Activated naive CD4-positive, alpha-beta T cell treated with anti-CD3 and anti-CD28 coated beads, Interleukin-2, amount 50 U/mL, for 16 hours (primary cell): ENCODE results near the gene METTL13.
A peak's percentile ranks its signal among the peaks of the same experiment; 100 is the strongest.

Experiments
- DNase-seq: peaks from one replicate; pipeline ENCODE4 v3.0.0-alpha.2; 2020

METTL13 gene

GRCh38 chr1:171805395-171806115 lies 24.1 kb downstream of the METTL13 start:
- no peak for DNase-seq

GRCh38 chr1:171807556-171807955 lies 26.1 kb downstream of the METTL13 start:
- no peak for DNase-seq

DNA sequence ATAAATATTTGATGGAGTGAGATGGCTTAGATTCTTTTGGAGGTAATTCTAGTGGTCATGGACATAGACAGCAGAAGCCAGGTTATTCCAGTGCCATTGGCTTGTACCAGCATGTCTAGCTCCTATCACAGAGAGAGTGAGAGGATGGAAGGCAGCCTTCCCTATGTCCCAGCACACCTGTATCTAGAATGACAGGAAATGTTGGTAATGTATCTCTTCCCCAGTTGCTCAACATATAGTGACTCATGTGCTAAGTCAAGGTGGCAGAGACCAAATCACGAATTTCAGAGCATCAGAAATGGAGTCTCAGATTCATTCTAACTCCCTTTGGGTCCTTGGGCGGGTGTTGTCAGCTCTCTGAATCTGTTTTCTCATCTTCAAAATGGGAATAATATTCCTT lies 28.4 kb downstream of the METTL13 start:
- no peak for DNase-seq

DNA sequence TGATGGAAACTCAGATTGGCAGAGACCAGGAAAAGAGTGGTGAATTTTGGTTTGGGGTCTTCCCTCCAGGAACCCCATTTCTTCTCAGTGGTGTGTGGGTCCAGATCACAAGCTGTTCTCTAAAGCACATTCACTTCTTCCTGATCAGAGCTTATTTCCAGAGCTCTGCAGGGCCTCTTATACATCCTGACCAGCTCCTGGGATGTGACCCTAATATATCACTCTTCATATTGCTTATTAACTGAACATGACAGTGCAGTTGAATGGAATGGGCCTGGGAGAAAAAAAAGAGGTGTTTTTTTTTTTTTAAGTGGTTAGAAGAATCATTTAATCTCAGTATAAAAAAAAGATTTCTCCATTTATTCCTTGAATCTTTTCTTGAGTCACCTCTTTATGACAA lies 30.2 kb downstream of the METTL13 start:
- no peak for DNase-seq

DNA sequence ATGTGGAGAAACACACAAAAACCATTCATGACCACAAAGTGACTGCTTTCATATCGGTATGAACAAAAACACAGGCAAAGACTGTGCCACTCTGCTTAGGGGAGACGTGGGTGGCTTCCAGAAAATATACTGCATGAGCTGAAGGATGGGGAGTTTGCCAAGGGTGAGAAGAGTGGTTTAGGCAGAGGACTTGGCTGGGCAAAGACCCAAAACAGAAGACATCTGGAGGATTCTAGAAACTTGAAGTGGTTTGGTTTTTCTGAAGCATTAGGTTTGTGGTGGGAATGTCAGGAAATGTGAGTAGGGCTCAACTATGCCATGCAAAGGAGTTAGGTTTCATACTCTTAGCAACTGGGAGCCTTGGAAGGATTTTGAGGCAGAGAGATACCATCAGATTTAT lies 33.2 kb downstream of the METTL13 start:
- no peak for DNase-seq

DNA sequence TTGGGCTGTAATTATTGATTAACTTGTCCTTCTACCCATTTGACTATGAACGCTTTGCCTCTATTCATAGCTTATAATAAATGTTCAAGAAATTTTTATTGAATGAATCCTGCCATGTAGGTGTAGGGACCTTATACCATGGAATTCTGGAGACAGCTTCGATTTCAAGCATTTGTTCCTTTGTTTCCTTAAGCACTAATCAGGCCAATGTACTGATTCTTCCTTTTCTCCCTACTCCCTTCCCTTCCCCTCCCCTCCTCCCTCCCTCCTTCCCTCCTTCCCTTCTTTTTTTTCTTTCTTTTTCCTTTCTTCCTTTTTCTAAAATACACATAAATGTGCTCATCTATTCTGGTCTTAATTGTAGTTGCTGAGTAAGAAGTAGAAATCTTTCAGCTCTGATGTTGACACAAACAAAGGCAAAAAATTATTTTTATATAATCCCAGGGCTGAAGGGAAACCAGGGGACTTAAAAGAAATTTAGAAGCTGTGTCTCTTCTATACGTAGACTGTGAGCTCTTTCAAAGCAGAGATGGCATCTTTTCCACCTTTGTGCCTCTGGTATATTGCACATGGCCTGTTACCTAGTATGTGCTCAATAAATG lies 34.9 kb downstream of the METTL13 start:
- DNase-seq: no peak

- DNase-seq: peak; percentile 34
Measured at GRCh38 chr1:171817511-171818265, 36.2 kb downstream of the METTL13 start.

DNA sequence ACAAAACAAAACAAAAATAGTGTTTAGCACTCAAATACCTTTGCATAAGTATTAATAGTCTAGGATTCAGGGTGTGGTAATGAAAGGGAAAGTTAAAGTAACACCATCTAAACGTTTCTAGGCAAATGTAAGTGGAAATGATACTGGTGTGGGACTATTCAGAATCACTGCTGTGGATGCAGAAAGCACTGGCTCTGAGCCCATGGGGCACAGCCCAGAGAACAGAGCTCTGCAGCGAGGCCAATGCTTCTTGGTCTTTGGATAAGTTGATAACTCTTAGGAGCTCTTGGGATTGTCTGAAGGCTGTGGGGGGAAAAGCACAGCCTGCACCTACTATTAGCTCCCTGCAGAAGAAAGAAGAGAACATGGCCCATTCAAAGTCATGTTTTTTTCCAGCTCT lies 38.5 kb downstream of the METTL13 start:
- DNase-seq: no peak

DNA sequence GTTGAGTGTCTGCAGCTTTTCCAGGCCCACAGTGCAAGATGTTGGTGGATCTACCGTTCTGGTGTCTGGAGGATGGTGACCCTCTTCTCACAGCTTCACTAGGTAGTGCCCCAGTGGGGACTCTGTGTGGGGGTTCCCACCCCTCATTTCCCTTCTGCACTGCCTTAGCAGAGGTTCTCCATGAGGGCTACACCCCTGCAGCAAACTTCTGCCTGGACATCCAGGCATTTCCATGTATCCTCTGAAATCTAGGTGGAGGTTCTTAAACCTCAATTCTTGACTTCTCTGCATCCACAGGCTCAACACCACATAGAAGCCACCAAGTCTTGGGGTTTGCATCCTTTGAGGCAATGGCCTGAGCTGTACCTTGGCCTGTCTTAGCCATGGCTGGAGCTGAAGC lies 45.5 kb downstream of the METTL13 start:
- DNase-seq: no peak

GRCh38 chr1:171828794-171829193 lies 47.3 kb downstream of the METTL13 start:
- DNase-seq: no peak

- no peak for DNase-seq
Measured at GRCh38 chr1:171833091-171833825, 51.8 kb downstream of the METTL13 start.

- DNase-seq: no peak
Measured at GRCh38 chr1:171834821-171835220, 53.4 kb downstream of the METTL13 start.

- no peak for DNase-seq
Measured at GRCh38 chr1:171835891-171836290, 54.4 kb downstream of the METTL13 start.

GRCh38 chr1:171841050-171841910 lies 59.8 kb downstream of the METTL13 start, which contains the start of gene DNM3:
Gene DNM3, plus strand, starts transcription at chr1:171841498. Its CDS starts 159 bp downstream, at chr1:171841657.
- DNase-seq: peak; percentile 74

- DNase-seq: peak; percentile 13
Measured at GRCh38 chr1:171841931-171842761, 60.7 kb downstream of the METTL13 start.

GRCh38 chr1:171844381-171844780 lies 62.9 kb downstream of the METTL13 start:
- DNase-seq: no peak

- DNase-seq: no peak
Measured at GRCh38 chr1:171845998-171846397, 64.5 kb downstream of the METTL13 start.
